ENCODE results near the gene P2RY6.
"Not testable (repeated sequence)": the region's sequence is repeated elsewhere in the genome, so short reads cannot be mapped to it uniquely, and the experiment has no call there.

The P2RY6 gene

GRCh38 chr11:73260127-73260457 lies 12.0 kb upstream of the P2RY6 start:
- no peak for DNase-seq (ENCODE audit: low spot score)

GRCh38 chr11:73262851-73263495 lies 9.2 kb upstream of the P2RY6 start:
- DNase-seq (ENCODE audit: low spot score), result no peak

GRCh38 chr11:73263640-73264039 lies 8.5 kb upstream of the P2RY6 start:
- DNase-seq (ENCODE audit: low spot score), result no peak

- no peak for DNase-seq (ENCODE audit: low spot score)
Measured at GRCh38 chr11:73265278-73265810, 6.8 kb upstream of the P2RY6 start.

GRCh38 chr11:73265853-73266645 lies 6.1 kb upstream of the P2RY6 start:
- DNase-seq (ENCODE audit: low spot score), result no peak

GRCh38 chr11:73266646-73267020 lies 5.5 kb upstream of the P2RY6 start:
- DNase-seq (ENCODE audit: low spot score), result no peak

GRCh38 chr11:73267122-73267846 lies 4.9 kb upstream of the P2RY6 start:
- no peak for DNase-seq (ENCODE audit: low spot score)

- DNase-seq (ENCODE audit: low spot score), result no peak
Measured at GRCh38 chr11:73267906-73268540, 4.1 kb upstream of the P2RY6 start.

- no peak for DNase-seq (ENCODE audit: low spot score)
Measured at GRCh38 chr11:73268671-73269271, 3.4 kb upstream of the P2RY6 start.

- no peak for DNase-seq (ENCODE audit: low spot score)
Measured at GRCh38 chr11:73269459-73270015, 2.6 kb upstream of the P2RY6 start.

- DNase-seq (ENCODE audit: low spot score), result no peak
Measured at GRCh38 chr11:73270016-73270854, 1.9 kb upstream of the P2RY6 start.

GRCh38 chr11:73270855-73271477 lies 1.2 kb upstream of the P2RY6 start:
- no peak for DNase-seq (ENCODE audit: low spot score)

- not testable (repeated sequence) for DNase-seq (ENCODE audit: low spot score)
Measured at GRCh38 chr11:73271478-73271865, 666 bp upstream of the P2RY6 start.

- no peak for DNase-seq (ENCODE audit: low spot score)
Measured at GRCh38 chr11:73272680-73273038, 521 bp downstream of the P2RY6 start.

GRCh38 chr11:73273222-73273895 lies 1.2 kb downstream of the P2RY6 start:
- DNase-seq (ENCODE audit: low spot score), result no peak

GRCh38 chr11:73274191-73274590 lies 2.1 kb downstream of the P2RY6 start:
- DNase-seq (ENCODE audit: low spot score), result not testable (repeated sequence)

- no peak for DNase-seq (ENCODE audit: low spot score)
Measured at GRCh38 chr11:73274722-73275380, 2.7 kb downstream of the P2RY6 start.

GRCh38 chr11:73275381-73275750 lies 3.2 kb downstream of the P2RY6 start:
- DNase-seq (ENCODE audit: low spot score), result no peak

GRCh38 chr11:73277467-73277866 lies 5.3 kb downstream of the P2RY6 start:
- DNase-seq (ENCODE audit: low spot score), result no peak
